ENCODE results near the gene APLP2.

DNA sequence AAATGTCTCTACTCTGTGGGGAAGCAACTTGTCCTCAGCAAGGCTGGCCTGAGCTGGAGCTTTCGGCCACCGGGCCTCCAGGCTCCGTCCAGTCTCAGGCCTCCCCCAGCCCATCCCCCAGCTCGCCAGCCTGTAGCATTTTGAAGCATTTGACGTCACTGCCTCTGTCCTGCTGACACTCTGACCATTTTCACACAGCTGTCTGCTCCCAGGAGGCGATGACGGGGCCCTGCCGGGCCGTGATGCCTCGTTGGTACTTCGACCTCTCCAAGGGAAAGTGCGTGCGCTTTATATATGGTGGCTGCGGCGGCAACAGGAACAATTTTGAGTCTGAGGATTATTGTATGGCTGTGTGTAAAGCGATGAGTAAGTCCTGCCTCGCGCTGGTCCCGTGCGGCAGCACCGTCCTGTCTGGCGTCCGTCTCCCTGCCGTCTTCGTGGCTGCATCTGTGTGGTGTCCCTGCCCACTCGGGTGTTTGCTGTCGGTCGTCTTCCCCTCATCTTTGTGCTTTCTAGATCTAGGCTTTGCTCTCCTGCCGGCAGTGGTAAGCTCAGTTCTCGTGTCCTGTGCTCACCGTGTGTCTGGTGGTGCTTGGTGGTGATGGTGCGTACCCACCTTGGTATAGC, 53.8 kb downstream of the APLP2 start:
- TF ChIP-seq, protein P1, sequence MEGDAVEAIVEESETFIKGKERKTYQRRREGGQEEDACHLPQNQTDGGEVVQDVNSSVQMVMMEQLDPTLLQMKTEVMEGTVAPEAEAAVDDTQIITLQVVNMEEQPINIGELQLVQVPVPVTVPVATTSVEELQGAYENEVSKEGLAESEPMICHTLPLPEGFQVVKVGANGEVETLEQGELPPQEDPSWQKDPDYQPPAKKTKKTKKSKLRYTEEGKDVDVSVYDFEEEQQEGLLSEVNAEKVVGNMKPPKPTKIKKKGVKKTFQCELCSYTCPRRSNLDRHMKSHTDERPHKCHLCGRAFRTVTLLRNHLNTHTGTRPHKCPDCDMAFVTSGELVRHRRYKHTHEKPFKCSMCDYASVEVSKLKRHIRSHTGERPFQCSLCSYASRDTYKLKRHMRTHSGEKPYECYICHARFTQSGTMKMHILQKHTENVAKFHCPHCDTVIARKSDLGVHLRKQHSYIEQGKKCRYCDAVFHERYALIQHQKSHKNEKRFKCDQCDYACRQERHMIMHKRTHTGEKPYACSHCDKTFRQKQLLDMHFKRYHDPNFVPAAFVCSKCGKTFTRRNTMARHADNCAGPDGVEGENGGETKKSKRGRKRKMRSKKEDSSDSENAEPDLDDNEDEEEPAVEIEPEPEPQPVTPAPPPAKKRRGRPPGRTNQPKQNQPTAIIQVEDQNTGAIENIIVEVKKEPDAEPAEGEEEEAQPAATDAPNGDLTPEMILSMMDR (conservative IDR thresholded peaks at IDR 0.05), result no peak
- TF ChIP-seq EZH2 (IDR thresholded peaks at IDR 0.05; ENCODE audit: low read depth), result no peak

Measured in PC-9 (cell line).